GM21528 (cell line): ENCODE measurements around the gene MYO3B.
"Not testable (repeated sequence)": the region's sequence is repeated elsewhere in the genome, so short reads cannot be mapped to it uniquely, and the experiment has no call there.

Experiments used
- ATAC-seq: cut with Tn5 transposase; IDR thresholded peaks from one replicate; pipeline ENCODE4 v1.9.1; 2021; ENCODE audit warnings: mild to moderate bottlenecking, moderate library complexity; ENCODE audit not compliant: unreplicated experiment, low FRiP score

Gene MYO3B

GRCh38 chr2:170525566-170525900 lies 347.6 kb downstream of the MYO3B start:
- no peak for ATAC-seq

GRCh38 chr2:170530284-170530745 lies 352.4 kb downstream of the MYO3B start:
- ATAC-seq = no peak

- no peak for ATAC-seq
Measured at GRCh38 chr2:170530803-170531564, 353.0 kb downstream of the MYO3B start.

- ATAC-seq = no peak
Measured at GRCh38 chr2:170531876-170532275, 353.9 kb downstream of the MYO3B start.

GRCh38 chr2:170533156-170533555 lies 355.2 kb downstream of the MYO3B start:
- ATAC-seq = no peak

GRCh38 chr2:170535552-170535951 lies 357.6 kb downstream of the MYO3B start:
- ATAC-seq = no peak

GRCh38 chr2:170544817-170545216 lies 366.9 kb downstream of the MYO3B start:
- ATAC-seq = no peak

GRCh38 chr2:170548304-170548703 lies 370.4 kb downstream of the MYO3B start:
- ATAC-seq = no peak

- ATAC-seq = no peak
Measured at GRCh38 chr2:170550501-170550900, 372.6 kb downstream of the MYO3B start.

- not testable (repeated sequence) for ATAC-seq
Measured at GRCh38 chr2:170551899-170552298, 374.0 kb downstream of the MYO3B start.

- ATAC-seq = no peak
Measured at GRCh38 chr2:170553748-170554147, 375.8 kb downstream of the MYO3B start.

- ATAC-seq = no peak
Measured at GRCh38 chr2:170554278-170554955, 376.5 kb downstream of the MYO3B start.

GRCh38 chr2:170562928-170563327 lies 385.0 kb downstream of the MYO3B start:
- no peak for ATAC-seq

GRCh38 chr2:170563401-170563800 lies 385.5 kb downstream of the MYO3B start:
- ATAC-seq = no peak

GRCh38 chr2:170566138-170566537 lies 388.2 kb downstream of the MYO3B start:
- no peak for ATAC-seq

- ATAC-seq = no peak
Measured at GRCh38 chr2:170567429-170567828, 389.5 kb downstream of the MYO3B start.

- ATAC-seq = no peak
Measured at GRCh38 chr2:170568511-170568910, 390.6 kb downstream of the MYO3B start.

GRCh38 chr2:170571612-170572011 lies 393.7 kb downstream of the MYO3B start:
- no peak for ATAC-seq

GRCh38 chr2:170573671-170574070 lies 395.7 kb downstream of the MYO3B start:
- ATAC-seq = no peak

- no peak for ATAC-seq
Measured at GRCh38 chr2:170576296-170576695, 398.3 kb downstream of the MYO3B start.

GRCh38 chr2:170577356-170577755 lies 399.4 kb downstream of the MYO3B start:
- ATAC-seq = no peak

- no peak for ATAC-seq
Measured at GRCh38 chr2:170578606-170579005, 400.7 kb downstream of the MYO3B start.
